K562 (cell line): ENCODE results near the gene RRAD. TPM values are rescaled to one million over a fixed set of nuclear protein-coding genes. Genes with fewer than 3 reads are reported as not detected.

ENCODE experiments used
- ATAC-seq: fragments of 200-7000 bp; cut with Tn5 transposase; 3 replicates; pipeline ENCODE4 v1.9.1; 2020; ENCODE audit warnings: moderate library complexity
- BruUV-seq: library from RNA; stranded (reverse); fragments of 400-500 nt; replicated peaks from 2 replicates; lab custom pipeline; 2021; lab: Mats Ljungman, UMichigan
- CTCF ChIA-PET: fragments of 300-600 bp; formaldehyde crosslinking; extraction: SDS; loops from one replicate; lab custom pipeline; 2021; ENCODE audit warnings: low intra/inter-chr PET ratio; lab: Yijun Ruan, JAX
- POLR2A ChIA-PET: fragments of 300-600, 350-650 bp; sonication (Branson Sonifier 250); formaldehyde crosslinking; extraction: SDS; loops from one replicate; lab custom pipeline; 2021; ENCODE audit warnings: antibody characterized with exemption, inconsistent platforms; lab: Yijun Ruan, JAX
- DNase-seq, 4 experiments: peaks; one replicate each; pipeline versions ENCODE4 v3.0.0 to v3.0.0-alpha.2; 2011 to 2018; ENCODE audit warnings: low spot score in 3 of 4, mixed read lengths in 3 of 4; ENCODE audit errors: extremely low read depth in 1 of 4
- FAIRE-seq: peaks from 2 replicates; lab custom pipeline; 2011; peaks lifted over from hg19 to GRCh38; lab: Jason Lieb, UNC
- H2AFZ ChIP-seq: 2 replicates; pipeline ENCODE4 v1.6.0; 2011; ENCODE audit warnings: low read depth, low read length, control low read depth, inconsistent platforms
- H3K27ac ChIP-seq: fragments of 200-600 bp; 3 replicates; pipeline ENCODE4 v1.8.0; 2011; ENCODE audit warnings: low read depth, mild to moderate bottlenecking, control low read depth, inconsistent platforms, low read length, moderate library complexity, mixed read lengths; ENCODE audit errors: extremely low read depth
- H3K27me3 ChIP-seq, 2 experiments: fragments of 300-600 bp in 1 of 2; 2 replicates in 1 of 2; 3 replicates in 1 of 2; pipeline versions ENCODE4 v1.6.0 to v1.8.0; 2011; ENCODE audit warnings: inconsistent platforms in 2 of 2, low read length in 2 of 2, mild to moderate bottlenecking in 1 of 2, mixed read lengths in 1 of 2, moderate library complexity in 1 of 2; ENCODE audit not compliant: control insufficient read depth in 2 of 2, insufficient read depth in 2 of 2
- H3K36me3 ChIP-seq: fragments of 300-600 bp; 3 replicates; pipeline ENCODE4 v1.8.0; 2011; ENCODE audit warnings: mild to moderate bottlenecking, low read length, inconsistent platforms; ENCODE audit not compliant: control insufficient read depth, insufficient read depth
- H3K4me1 ChIP-seq, 2 experiments: fragments of 200-600 bp in 1 of 2; replicated peaks in 1 of 2; 2 replicates in 1 of 2; 3 replicates in 1 of 2; pipeline versions ENCODE4 v1.5.1 to v1.8.0; 2011; ENCODE audit warnings: inconsistent platforms in 2 of 2, low read length in 2 of 2, mild to moderate bottlenecking in 1 of 2, mixed read lengths in 1 of 2, moderate library complexity in 1 of 2; ENCODE audit not compliant: control insufficient read depth in 2 of 2, insufficient read depth in 2 of 2
- H3K4me2 ChIP-seq: 2 replicates; pipeline ENCODE4 v1.6.1; 2011; ENCODE audit warnings: low read length, control low read depth, inconsistent platforms, mixed read lengths; ENCODE audit not compliant: insufficient read depth
- H3K4me3 ChIP-seq: fragments of 200-600 bp; sonication (generic), shearing (Covaris generic); 2 replicates; pipeline ENCODE4 v1.5.1; 2016; ENCODE audit warnings: control low read depth, inconsistent platforms
- H3K79me2 ChIP-seq: fragments of 200-600 bp; 3 replicates; pipeline ENCODE4 v1.8.0; 2011; ENCODE audit warnings: low read length, inconsistent platforms; ENCODE audit not compliant: control insufficient read depth, insufficient read depth
- H3K9ac ChIP-seq, 2 experiments: 2 replicates each; pipeline versions ENCODE4 v1.6.0 to v1.6.1; 2011; ENCODE audit warnings: low read depth in 2 of 2, low read length in 2 of 2, control low read depth in 1 of 2, inconsistent platforms in 1 of 2, mild to moderate bottlenecking in 1 of 2, mixed read lengths in 1 of 2; ENCODE audit not compliant: insufficient read depth in 1 of 2
- H3K9me1 ChIP-seq: one replicate; pipeline ENCODE4 v1.6.0; 2011; ENCODE audit warnings: inconsistent platforms, mild to moderate bottlenecking, low read length, moderate library complexity; ENCODE audit not compliant: control insufficient read depth, insufficient read depth
- H3K9me3 ChIP-seq: replicated peaks from 2 replicates; pipeline ENCODE4 v1.5.1; 2011; ENCODE audit warnings: low read depth, low read length, inconsistent platforms; ENCODE audit not compliant: control insufficient read depth, insufficient read depth
- H4K20me1 ChIP-seq: replicated peaks from 2 replicates; pipeline ENCODE4 v1.6.1; 2011; ENCODE audit warnings: low read length, inconsistent platforms, mixed read lengths; ENCODE audit not compliant: control insufficient read depth, insufficient read depth
- ARID4B ChIP-seq: sonication (generic); formaldehyde crosslinking; IDR thresholded peaks from 2 replicates; pipeline ENCODE4 v1.8.0; 2022; ENCODE audit warnings: mild to moderate bottlenecking, missing genetic modification reagents
- POLR3A ChIP-seq: IDR thresholded peaks from 2 replicates; pipeline ENCODE4 v1.6.1; 2011; ENCODE audit warnings: borderline replicate concordance, mild to moderate bottlenecking, moderate library complexity; ENCODE audit not compliant: insufficient read length, insufficient read depth; ENCODE audit errors: extremely low read depth
- ZBTB33 ChIP-seq: sonication (generic); formaldehyde crosslinking; IDR thresholded peaks from 2 replicates; pipeline ENCODE4 v1.8.1; 2023; ENCODE audit warnings: mild to moderate bottlenecking, missing genetic modification reagents
- ZNF133 ChIP-seq: fragments of 250-450 bp; sonication (Bioruptor Pico); IDR thresholded peaks from 2 replicates; pipeline ENCODE4 v1.4.0; 2020; ENCODE audit warnings: mild to moderate bottlenecking
- ZNF57 ChIP-seq: fragments of 450-650 bp; formaldehyde crosslinking; IDR thresholded peaks from 2 replicates; pipeline ENCODE4 v1.4.0; 2020; ENCODE audit warnings: mild to moderate bottlenecking, moderate library complexity
- WGBS: fragments of 100-300 bp; shearing (Covaris generic); methylation state at CpG from one replicate; pipeline ENCODE4 v1.1.6; 2016; ENCODE audit warnings: low coverage, mixed read lengths; ENCODE audit not compliant: insufficient coverage; ENCODE audit errors: missing lambda C conversion rate; 5-methylcytosine and 5-hydroxymethylcytosine counted together
- in situ Hi-C: fragments of 300-500 bp; cut with MboI; formaldehyde crosslinking; loops from 4 replicates; pipeline ENCODE4 v1.15.0; 2018; ENCODE audit warnings: inconsistent platforms, mixed read lengths
- intact Hi-C: fragments of 100-400 bp; cut with micrococcal nuclease; formaldehyde crosslinking; loops from 2 replicates; pipeline ENCODE4 v1.14.2; 2022
- polyA plus RNA-seq, 8 experiments: library from polyadenylated mRNA; depleted of rRNA in 4 of 8; stranded (reverse) in 5 of 8; unstranded in 3 of 8; fragments of >200 nt; fragmentation: Nextera tagmentation in 2 of 8; fragmentation: Illumina TruSeq in 1 of 8; extraction: Ambion mirVana in 2 of 8; extraction: Trizol in 1 of 8; gene quantifications; 2 replicates each; pipeline versions ENCODE4 v1.2.1 to v1.2.3, GENCODE V29; 2011 to 2014; ENCODE audit warnings: inconsistent platforms in 1 of 8, missing spikeins in 1 of 8
- total RNA-seq, 7 experiments: library from RNA; depleted of rRNA in 6 of 7; stranded (reverse); fragments of >200 nt in 6 of 7; fragmentation: Illumina TruSeq in 2 of 7; extraction: Trizol in 2 of 7; gene quantifications; 2 replicates each; pipeline versions ENCODE4 v1.2.1 to v1.2.3, GENCODE V29; 2011 to 2021; ENCODE audit warnings: low replicate concordance in 1 of 7

The RRAD gene
- total and polyA plus RNA-seq, 9 of the 15 experiments (the other 6 are each of a cell fraction or from before 2014, with no cell fraction given): 0.09 to 0.20 (median 0.13) TPM; not detected in 5

- Histone ChIP-seq H3K4me1 (peaks cover 5 to 11% of the 10 kb centered on the region in 2 experiments; a peak in 1 of 5 replicates), H3K9me3 (peaks cover 2% of the 10 kb centered on the region), H3K9me1 (no peaks in the 10 kb centered on the region), H4K20me1 (no peaks in the 10 kb centered on the region), H3K4me3 (no peak overlapping the region), H3K4me2 (no peak overlapping the region), H3K9ac (no peak overlapping the region), H3K36me3 (peaks cover 3% of the 10 kb centered on the region; the same call in 1 of the 3 replicates), H3K27me3 (no peaks in the 10 kb centered on the region), H3K79me2 (no peaks in the 10 kb centered on the region), H3K27ac (no peak overlapping the region), H2AFZ (no peak overlapping the region)
- TF ChIP-seq POLR3A: no peak
- no peak for TF ChIP-seq ZNF57
- TF ChIP-seq ZNF133 (CRISPR knock-in tag): no peak
- TF ChIP-seq ARID4B (CRISPR knock-in tag): no peak
- TF ChIP-seq ZBTB33: 0 out of 2 replicates have a peak, but pooled peaks have one; percentile 5
- intact Hi-C loops: loop anchor here (5.0 kb wide), 2 partner anchors 52 to 153 kb away; no protein-coding TSS in a partner anchor
- 46% methylated on average over 13 of the region's 21 CpGs for WGBS
- no peak for ATAC-seq
- CTCF ChIA-PET: interaction anchor here (0.6 kb wide), 1 partner anchor 224 kb away, joined by 3 read pairs; no protein-coding TSS in a partner anchor
- no peak for DNase-seq
- in situ Hi-C loops: no loop called here
- FAIRE-seq: no peak
- POLR2A ChIA-PET: no interaction called here
- no TSS peak for BruUV-seq
Observed at GRCh38 chr16:66948837-66949225, 23.5 kb upstream of the RRAD start.
